Activated T-cell treated with anti-CD3 and anti-CD28 coated beads, Interleukin-2, amount 50 U/mL, for 4 hours (primary cell): ENCODE measurements around the gene IKZF5. TPM values are rescaled to one million over a fixed set of nuclear protein-coding genes. Genes with fewer than 3 reads are reported as not detected.

ENCODE experiments used
- ATAC-seq, 2 donors: fragments of 200-7000 bp; cut with Tn5 transposase; one replicate each; pipeline ENCODE4 v1.10.0; 2021
- DNase-seq: peaks from one replicate; pipeline ENCODE4 v3.0.0-alpha.2; 2020
- H3K27me3 Mint-ChIP-seq: one replicate; pipeline ENCODE4 v1.8.0; 2021; ENCODE audit warnings: low read depth, mixed read lengths
- H3K36me3 Mint-ChIP-seq: one replicate; pipeline ENCODE4 v1.8.0; 2022; ENCODE audit warnings: mixed read lengths; ENCODE audit not compliant: insufficient read depth
- H3K4me1 Mint-ChIP-seq: one replicate; pipeline ENCODE4 v1.8.0; 2021; ENCODE audit warnings: low read depth, mixed read lengths
- H3K4me3 Mint-ChIP-seq: one replicate; pipeline ENCODE4 v1.8.0; 2021; ENCODE audit warnings: mild to moderate bottlenecking, moderate library complexity, mixed read lengths
- H3K9me3 Mint-ChIP-seq: one replicate; pipeline ENCODE4 v1.8.0; 2021; ENCODE audit warnings: mixed read lengths
- total RNA-seq, 3 donors: library from RNA; stranded (reverse); gene quantifications; one replicate each; pipeline ENCODE4 v1.2.1, GENCODE V29; 2021

Gene IKZF5
- total RNA-seq, 3 donors from 2014 or later = 18.2 to 29.6 (median 21.0) TPM

DNA sequence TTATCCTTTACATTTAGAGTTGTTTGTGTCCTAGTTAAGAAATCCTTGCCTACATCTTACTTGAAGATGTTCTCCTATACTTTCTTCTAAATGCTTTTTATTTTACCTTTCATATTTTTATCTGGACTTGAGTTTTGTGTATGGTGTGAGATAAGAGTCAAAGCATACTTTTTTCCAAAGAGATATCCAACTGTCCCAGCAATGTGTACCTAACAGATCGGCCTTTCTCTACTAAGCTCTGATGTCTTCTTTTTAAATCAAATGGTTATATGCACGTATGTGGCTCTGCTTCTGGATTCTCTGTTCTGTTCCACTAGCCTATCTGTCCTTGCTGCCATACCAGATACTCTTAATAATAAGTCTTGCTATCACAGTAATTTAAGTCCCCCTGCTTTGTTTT is 7.2 kb downstream of the IKZF5 start:
- no peaks in the 10 kb centered on the region for H3K27me3 Mint-ChIP-seq
- H3K4me1 Mint-ChIP-seq = peaks cover 56% of the 10 kb centered on the region
- H3K9me3 Mint-ChIP-seq = no peaks in the 10 kb centered on the region
- no peak for ATAC-seq
- peaks cover 15% of the 10 kb centered on the region for H3K36me3 Mint-ChIP-seq
- H3K4me3 Mint-ChIP-seq = no peak overlapping the region
- no peak for DNase-seq

DNA sequence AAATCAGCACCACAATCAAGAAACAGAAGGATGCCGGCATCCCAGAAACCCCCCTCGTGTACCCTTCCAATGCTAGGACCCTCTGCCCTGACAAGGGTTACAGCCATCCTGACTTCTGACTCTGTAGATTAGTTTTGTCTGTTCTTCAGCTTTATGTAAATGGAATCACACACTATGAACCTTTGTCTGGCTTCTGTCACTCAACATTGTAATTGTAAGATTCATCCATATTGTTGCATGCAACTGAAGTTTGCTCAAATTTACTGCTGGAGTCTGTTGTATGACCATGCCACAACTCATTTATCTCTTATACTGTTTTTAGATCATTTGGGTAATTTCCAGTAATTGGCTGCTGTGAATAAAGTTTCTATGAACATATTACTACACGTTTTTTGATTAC is 8.4 kb downstream of the IKZF5 start:
- DNase-seq (no peak), ATAC-seq (peak in 1 of 2 donors; percentile 28)
- no peak overlapping the region for H3K4me3 Mint-ChIP-seq
- H3K27me3 Mint-ChIP-seq = no peaks in the 10 kb centered on the region
- peaks cover 20% of the 10 kb centered on the region for H3K36me3 Mint-ChIP-seq
- H3K9me3 Mint-ChIP-seq = no peaks in the 10 kb centered on the region
- H3K4me1 Mint-ChIP-seq = peaks cover 44% of the 10 kb centered on the region

- Mint-ChIP-seq H3K4me3 (no peak overlapping the region), H3K27me3 (no peaks in the 10 kb centered on the region), H3K4me1 (peaks cover 39% of the 10 kb centered on the region), H3K9me3 (no peaks in the 10 kb centered on the region), H3K36me3 (peaks cover 24% of the 10 kb centered on the region)
- no peak for DNase-seq
- no peak for ATAC-seq
These were observed 9.2 kb downstream of the IKZF5 start for GRCh38 chr10:122999347-122999746.

- peaks cover 28% of the 10 kb centered on the region for H3K36me3 Mint-ChIP-seq
- DNase-seq (no peak), ATAC-seq (no peak)
- H3K9me3 Mint-ChIP-seq = no peaks in the 10 kb centered on the region
- H3K4me3 Mint-ChIP-seq = no peak overlapping the region
- H3K27me3 Mint-ChIP-seq = no peaks in the 10 kb centered on the region
- peaks cover 36% of the 10 kb centered on the region for H3K4me1 Mint-ChIP-seq
These were observed 9.7 kb downstream of the IKZF5 start for GRCh38 chr10:122998934-122999333.

DNA sequence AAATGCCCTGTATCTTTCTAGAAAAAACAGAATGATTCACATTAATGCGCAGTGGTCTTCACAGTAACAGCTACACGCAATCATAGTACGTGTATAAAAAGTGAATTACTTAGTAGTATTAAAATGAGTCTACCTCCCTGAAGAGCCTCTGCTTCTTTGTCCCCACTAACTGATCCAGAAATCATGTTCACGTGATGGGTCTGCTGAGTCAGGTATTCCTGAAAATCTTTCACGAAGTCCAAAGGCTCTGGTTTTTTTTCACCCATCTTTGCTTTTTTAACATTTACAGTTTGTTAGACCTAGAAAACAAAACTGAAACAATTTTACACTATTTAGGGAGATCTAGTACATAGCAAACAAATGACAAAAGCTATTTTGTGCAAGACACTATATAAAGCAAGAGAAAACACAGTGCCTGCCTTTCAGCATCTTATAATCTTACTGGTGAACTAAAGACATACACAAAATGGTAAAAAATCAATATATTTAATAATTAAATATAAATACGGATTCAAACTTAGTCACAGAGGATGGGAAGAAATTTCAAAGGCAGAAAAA is 10.2 kb downstream of the IKZF5 start:
- no peaks in the 10 kb centered on the region for H3K9me3 Mint-ChIP-seq
- no peaks in the 10 kb centered on the region for H3K27me3 Mint-ChIP-seq
- DNase-seq (no peak), ATAC-seq (no peak)
- H3K4me1 Mint-ChIP-seq = peaks cover 35% of the 10 kb centered on the region
- no peak overlapping the region for H3K4me3 Mint-ChIP-seq
- peaks cover 30% of the 10 kb centered on the region for H3K36me3 Mint-ChIP-seq

GRCh38 chr10:122997864-122998263 is 10.7 kb downstream of the IKZF5 start:
- no peaks in the 10 kb centered on the region for H3K9me3 Mint-ChIP-seq
- DNase-seq (no peak), ATAC-seq (no peak)
- H3K4me3 Mint-ChIP-seq = no peak overlapping the region
- peaks cover 30% of the 10 kb centered on the region for H3K36me3 Mint-ChIP-seq
- H3K27me3 Mint-ChIP-seq = no peaks in the 10 kb centered on the region
- peaks cover 35% of the 10 kb centered on the region for H3K4me1 Mint-ChIP-seq

- peaks cover 25% of the 10 kb centered on the region for H3K4me1 Mint-ChIP-seq
- no peak overlapping the region for H3K4me3 Mint-ChIP-seq
- peaks cover 26% of the 10 kb centered on the region for H3K36me3 Mint-ChIP-seq
- no peak for ATAC-seq
- no peaks in the 10 kb centered on the region for H3K9me3 Mint-ChIP-seq
- H3K27me3 Mint-ChIP-seq = no peaks in the 10 kb centered on the region
- DNase-seq = no peak
These were observed 12.7 kb downstream of the IKZF5 start for GRCh38 chr10:122995936-122996335.

- Mint-ChIP-seq H3K27me3 (no peaks in the 10 kb centered on the region), H3K4me3 (no peak overlapping the region), H3K4me1 (peaks cover 6% of the 10 kb centered on the region), H3K36me3 (peaks cover 25% of the 10 kb centered on the region), H3K9me3 (no peaks in the 10 kb centered on the region)
- ATAC-seq = no peak
- DNase-seq = no peak
These were observed 14.7 kb downstream of the IKZF5 start for GRCh38 chr10:122993797-122994336.

DNA sequence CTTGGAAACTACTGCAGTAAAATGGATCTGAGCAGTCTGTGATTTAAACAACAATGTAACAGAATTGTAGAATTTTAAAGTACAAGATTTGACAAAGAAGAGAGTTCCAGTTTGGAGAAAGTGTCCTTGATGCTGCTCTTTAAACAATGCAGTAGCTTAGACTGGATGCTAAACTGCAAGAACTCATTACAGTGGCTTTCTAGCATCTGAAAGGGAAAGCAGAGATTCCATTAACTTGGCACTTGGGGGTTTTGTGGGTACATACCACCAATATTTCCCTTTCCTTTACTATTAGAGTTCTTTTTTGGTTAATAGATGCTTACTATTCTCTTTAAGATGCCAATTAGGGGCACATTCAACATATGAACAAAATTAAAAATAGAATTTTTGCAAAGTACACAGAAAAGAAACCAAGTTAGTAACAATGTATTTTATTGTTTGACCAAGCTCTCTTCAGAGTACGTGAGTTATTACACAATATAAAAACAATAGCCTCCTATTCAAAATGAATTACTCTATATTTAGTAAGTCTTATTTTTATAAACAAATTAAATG is 16.5 kb downstream of the IKZF5 start:
- Mint-ChIP-seq H3K9me3 (no peaks in the 10 kb centered on the region), H3K36me3 (peaks cover 28% of the 10 kb centered on the region), H3K4me3 (no peak overlapping the region), H3K27me3 (no peaks in the 10 kb centered on the region), H3K4me1 (no peaks in the 10 kb centered on the region)
- DNase-seq (no peak), ATAC-seq (no peak)

DNA sequence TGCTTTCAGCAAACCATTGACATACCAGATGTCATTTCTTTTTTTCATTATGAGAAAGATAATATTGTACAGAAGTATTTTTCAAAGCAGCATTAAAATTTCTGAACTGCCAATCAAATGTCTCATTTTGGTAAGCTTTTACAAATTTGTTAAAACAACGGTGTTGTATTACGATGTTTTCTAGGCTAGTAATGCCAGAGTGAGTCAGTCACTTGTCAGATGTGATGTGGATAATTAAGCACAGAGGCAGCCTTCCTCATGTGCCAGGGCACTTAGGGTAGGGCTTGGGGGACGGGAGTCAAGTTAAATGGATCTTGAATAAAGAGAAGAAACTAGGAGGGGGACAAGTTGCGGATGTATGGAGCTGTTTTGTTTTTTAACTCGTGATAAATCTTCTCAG is 18.3 kb downstream of the IKZF5 start:
- H3K27me3 Mint-ChIP-seq = no peaks in the 10 kb centered on the region
- DNase-seq = no peak
- H3K4me1 Mint-ChIP-seq = no peaks in the 10 kb centered on the region
- H3K4me3 Mint-ChIP-seq = no peak overlapping the region
- peaks cover 22% of the 10 kb centered on the region for H3K36me3 Mint-ChIP-seq
- no peak for ATAC-seq
- H3K9me3 Mint-ChIP-seq = no peaks in the 10 kb centered on the region

- ATAC-seq = no peak
- Mint-ChIP-seq H3K36me3 (peaks cover 16% of the 10 kb centered on the region), H3K4me1 (no peaks in the 10 kb centered on the region), H3K9me3 (no peaks in the 10 kb centered on the region), H3K4me3 (no peak overlapping the region), H3K27me3 (no peaks in the 10 kb centered on the region)
- DNase-seq = no peak
These were observed 20.1 kb downstream of the IKZF5 start for GRCh38 chr10:122988501-122988900.

DNA sequence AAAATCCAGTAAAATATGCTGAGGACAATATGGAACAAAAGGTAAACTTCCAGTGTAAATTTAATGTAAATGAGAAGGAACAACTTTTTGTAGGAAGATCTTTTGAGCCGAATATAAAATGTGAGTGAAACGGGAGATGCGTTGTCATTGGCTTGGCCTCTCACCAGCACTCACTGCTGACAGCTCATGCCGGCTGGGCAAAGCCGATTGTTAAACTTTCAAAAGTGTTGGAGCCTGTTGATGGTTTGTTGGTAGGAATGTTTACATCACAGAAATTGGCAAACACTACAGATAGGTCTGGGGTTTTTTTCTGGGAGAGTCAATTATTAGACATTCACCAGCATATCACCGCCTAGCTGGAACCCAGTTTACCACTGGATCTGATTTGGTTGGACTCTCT is 22.3 kb downstream of the IKZF5 start:
- ATAC-seq = no peak
- H3K9me3 Mint-ChIP-seq = no peaks in the 10 kb centered on the region
- peaks cover 16% of the 10 kb centered on the region for H3K36me3 Mint-ChIP-seq
- no peak overlapping the region for H3K4me3 Mint-ChIP-seq
- DNase-seq = no peak
- peaks cover 3% of the 10 kb centered on the region for H3K4me1 Mint-ChIP-seq
- no peaks in the 10 kb centered on the region for H3K27me3 Mint-ChIP-seq

DNA sequence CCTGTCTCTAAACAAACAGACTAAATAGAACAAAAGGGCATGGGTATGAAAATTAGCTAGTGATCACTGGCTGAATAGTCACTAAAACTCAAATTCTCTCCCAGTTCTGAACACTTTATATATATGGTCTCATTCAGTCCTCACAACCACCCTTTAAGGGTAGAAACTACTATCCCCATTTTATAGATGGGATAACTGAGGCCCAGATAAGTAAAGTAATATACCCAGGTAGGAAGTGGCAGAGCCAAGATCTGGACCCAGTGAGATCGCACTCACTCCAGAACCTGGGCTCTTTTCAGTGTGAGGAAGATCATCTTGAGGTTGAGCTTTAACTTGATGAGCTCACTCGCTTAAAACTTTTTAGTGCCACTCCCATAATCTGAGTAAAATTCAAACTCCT is 23.9 kb downstream of the IKZF5 start:
- Mint-ChIP-seq H3K4me3 (no peak overlapping the region), H3K4me1 (peaks cover 13% of the 10 kb centered on the region), H3K9me3 (no peaks in the 10 kb centered on the region), H3K27me3 (no peaks in the 10 kb centered on the region), H3K36me3 (peaks cover 13% of the 10 kb centered on the region)
- DNase-seq (no peak), ATAC-seq (no peak)

GRCh38 chr10:122983898-122984297 is 24.7 kb downstream of the IKZF5 start:
- no peak for DNase-seq
- no peak for ATAC-seq
- Mint-ChIP-seq H3K4me3 (no peak overlapping the region), H3K36me3 (peaks cover 13% of the 10 kb centered on the region), H3K9me3 (no peaks in the 10 kb centered on the region), H3K27me3 (no peaks in the 10 kb centered on the region), H3K4me1 (peaks cover 14% of the 10 kb centered on the region)

DNA sequence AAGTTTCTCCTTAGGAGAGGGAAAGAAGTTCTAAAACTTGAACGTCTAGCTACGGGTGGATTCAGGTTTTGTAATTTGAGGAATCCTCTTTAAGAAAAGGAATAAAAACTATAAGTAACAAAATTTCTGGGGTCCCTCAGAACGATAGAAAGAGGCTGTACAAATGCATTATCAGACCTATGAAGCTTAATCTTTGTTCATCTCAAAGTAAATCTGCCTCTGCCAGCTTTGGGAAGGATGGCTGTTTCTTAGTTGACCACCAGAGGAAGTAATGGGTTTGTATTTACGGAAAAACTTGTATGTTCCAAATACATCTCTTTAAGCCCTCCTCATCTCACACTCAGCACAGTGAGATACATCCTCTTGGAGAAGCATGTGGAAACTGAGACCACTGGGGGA is 27.5 kb downstream of the IKZF5 start:
- H3K36me3 Mint-ChIP-seq = peaks cover 7% of the 10 kb centered on the region
- H3K27me3 Mint-ChIP-seq = no peaks in the 10 kb centered on the region
- ATAC-seq = no peak
- no peak for DNase-seq
- H3K9me3 Mint-ChIP-seq = no peaks in the 10 kb centered on the region
- peak overlapping the region; percentile 86 for H3K4me3 Mint-ChIP-seq
- peaks cover 14% of the 10 kb centered on the region for H3K4me1 Mint-ChIP-seq
